ENCODE measurements around the gene CENPT. TPM values are rescaled to one million over a fixed set of nuclear protein-coding genes. Genes with fewer than 3 reads are reported as not detected.

The CENPT gene
- total and polyA plus RNA-seq, 2 of the 8 experiments (the other 6 are each of a cell fraction or from before 2014, with no cell fraction given): 42.4 to 53.4 TPM

GRCh38 chr16:67865318-67865717 is 17.8 kb upstream of the CENPT start (continued):
- TF ChIP-seq, protein P1, sequence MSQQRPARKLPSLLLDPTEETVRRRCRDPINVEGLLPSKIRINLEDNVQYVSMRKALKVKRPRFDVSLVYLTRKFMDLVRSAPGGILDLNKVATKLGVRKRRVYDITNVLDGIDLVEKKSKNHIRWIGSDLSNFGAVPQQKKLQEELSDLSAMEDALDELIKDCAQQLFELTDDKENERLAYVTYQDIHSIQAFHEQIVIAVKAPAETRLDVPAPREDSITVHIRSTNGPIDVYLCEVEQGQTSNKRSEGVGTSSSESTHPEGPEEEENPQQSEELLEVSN (IDR thresholded peaks at IDR 0.05): peak; percentile 56; the same call in 1 of the 2 replicates
- no peak for TF ChIP-seq TAF7 (optimal IDR thresholded peaks at IDR 0.05; ENCODE audit: borderline replicate concordance, low read depth, low read length)
